Neuronal stem cell (in vitro differentiated cells): Measurements from ENCODE around the gene PSMD11.

Experiments
- DNase-seq: peaks from one replicate; pipeline ENCODE4 v3.0.0-alpha.2; 2013; ENCODE audit warnings: low spot score
- H2AFZ ChIP-seq: one replicate; pipeline ENCODE4 v1.6.1; 2013; ENCODE audit warnings: mild to moderate bottlenecking, low read length, inconsistent platforms
- H2AK5ac ChIP-seq: 2 replicates; pipeline ENCODE4 v1.6.1; 2013; ENCODE audit warnings: low read depth, mild to moderate bottlenecking, inconsistent platforms, low read length, moderate library complexity, mixed read lengths
- H2BK120ac ChIP-seq: 2 replicates; pipeline ENCODE4 v1.6.1; 2013; ENCODE audit warnings: low read depth, mild to moderate bottlenecking, inconsistent platforms, low read length, moderate library complexity, mixed read lengths
- H2BK12ac ChIP-seq: one replicate; pipeline ENCODE4 v1.6.1; 2013; ENCODE audit warnings: low read length, inconsistent platforms
- H2BK15ac ChIP-seq: 2 replicates; pipeline ENCODE4 v1.6.1; 2013; ENCODE audit warnings: mild to moderate bottlenecking, low read length, inconsistent platforms, mixed read lengths
- H2BK5ac ChIP-seq: one replicate; pipeline ENCODE4 v1.6.1; 2013; ENCODE audit warnings: inconsistent platforms, mild to moderate bottlenecking, low read length, moderate library complexity
- H3K14ac ChIP-seq: one replicate; pipeline ENCODE4 v1.6.1; 2013; ENCODE audit warnings: low read length, inconsistent platforms
- H3K18ac ChIP-seq: 2 replicates; pipeline ENCODE4 v1.6.1; 2013; ENCODE audit warnings: low read length, inconsistent platforms
- H3K23ac ChIP-seq: 2 replicates; pipeline ENCODE4 v1.6.1; 2013; ENCODE audit warnings: low read depth, mild to moderate bottlenecking, mixed read lengths, low read length, inconsistent platforms; ENCODE audit not compliant: poor library complexity
- H3K27ac ChIP-seq: replicated peaks from 3 replicates; pipeline ENCODE4 v1.5.1; 2013; ENCODE audit warnings: low read length, inconsistent platforms
- H3K27me3 ChIP-seq, 3 experiments: 2 replicates each; pipeline ENCODE4 v1.6.1; 2013; ENCODE audit warnings: low read length in 3 of 3, mild to moderate bottlenecking in 2 of 3, inconsistent platforms in 1 of 3, low read depth in 1 of 3, mixed read lengths in 1 of 3, moderate library complexity in 1 of 3; ENCODE audit not compliant: control insufficient read depth in 3 of 3, insufficient read depth in 3 of 3
- H3K36me3 ChIP-seq, 2 donors: replicated peaks in 1 of 2; 2 replicates each; pipeline ENCODE4 v1.6.1; 2013; ENCODE audit warnings: low read length in 2 of 2; ENCODE audit not compliant: control insufficient read depth in 2 of 2, insufficient read depth in 2 of 2
- H3K4ac ChIP-seq: 2 replicates; pipeline ENCODE4 v1.6.1; 2013; ENCODE audit warnings: inconsistent platforms, mild to moderate bottlenecking, low read length, moderate library complexity
- H3K4me1 ChIP-seq, 2 donors: 1 replicate in 1 of 2; 2 replicates in 1 of 2; pipeline ENCODE4 v1.6.1; 2013; ENCODE audit warnings: low read length in 2 of 2, low read depth in 1 of 2; ENCODE audit not compliant: control insufficient read depth in 2 of 2, insufficient read depth in 1 of 2
- H3K4me2 ChIP-seq: one replicate; pipeline ENCODE4 v1.6.1; 2013; ENCODE audit warnings: mild to moderate bottlenecking, low read length, inconsistent platforms; ENCODE audit not compliant: insufficient read depth, poor library complexity, severe bottlenecking
- H3K4me3 ChIP-seq, 2 donors: 2 replicates each; pipeline ENCODE4 v1.5.1; 2013; ENCODE audit warnings: low read length in 2 of 2, mild to moderate bottlenecking in 2 of 2, inconsistent platforms in 1 of 2, moderate library complexity in 1 of 2
- H3K79me1 ChIP-seq: one replicate; pipeline ENCODE4 v1.6.1; 2013; ENCODE audit warnings: low read depth, mild to moderate bottlenecking, inconsistent platforms, low read length, moderate library complexity
- H3K9ac ChIP-seq: one replicate; pipeline ENCODE4 v1.6.1; 2013; ENCODE audit warnings: mild to moderate bottlenecking, low read depth, low read length, inconsistent platforms; ENCODE audit not compliant: poor library complexity
- H3K9me3 ChIP-seq, 2 donors: replicated peaks in 1 of 2; 2 replicates each; pipeline versions ENCODE3 to v1.6.1; 2013; ENCODE audit warnings: low read length in 2 of 2, mild to moderate bottlenecking in 2 of 2, inconsistent platforms in 1 of 2, low read depth in 1 of 2, mixed read lengths in 1 of 2, moderate library complexity in 1 of 2; ENCODE audit not compliant: control insufficient read depth in 2 of 2, insufficient read depth in 1 of 2
- H4K8ac ChIP-seq: one replicate; pipeline ENCODE4 v1.6.1; 2013; ENCODE audit warnings: low read depth, mild to moderate bottlenecking, inconsistent platforms, low read length, moderate library complexity
- H4K91ac ChIP-seq: one replicate; pipeline ENCODE4 v1.6.1; 2013; ENCODE audit warnings: low read length, low read depth, mild to moderate bottlenecking, inconsistent platforms; ENCODE audit not compliant: poor library complexity
- WGBS, 2 donors: extraction: QIAGEN DNeasy Blood & Tissue Kit; methylation state at CpG; one replicate each; pipeline ENCODE4 v1.1.7; 2013; ENCODE audit warnings: missing lambda C conversion rate in 2 of 2, mixed read lengths in 1 of 2; ENCODE audit not compliant: insufficient read length in 2 of 2, insufficient replicate concordance in 1 of 2; ENCODE audit errors: extremely low coverage in 2 of 2; 5-methylcytosine and 5-hydroxymethylcytosine counted together

PSMD11 gene

DNA sequence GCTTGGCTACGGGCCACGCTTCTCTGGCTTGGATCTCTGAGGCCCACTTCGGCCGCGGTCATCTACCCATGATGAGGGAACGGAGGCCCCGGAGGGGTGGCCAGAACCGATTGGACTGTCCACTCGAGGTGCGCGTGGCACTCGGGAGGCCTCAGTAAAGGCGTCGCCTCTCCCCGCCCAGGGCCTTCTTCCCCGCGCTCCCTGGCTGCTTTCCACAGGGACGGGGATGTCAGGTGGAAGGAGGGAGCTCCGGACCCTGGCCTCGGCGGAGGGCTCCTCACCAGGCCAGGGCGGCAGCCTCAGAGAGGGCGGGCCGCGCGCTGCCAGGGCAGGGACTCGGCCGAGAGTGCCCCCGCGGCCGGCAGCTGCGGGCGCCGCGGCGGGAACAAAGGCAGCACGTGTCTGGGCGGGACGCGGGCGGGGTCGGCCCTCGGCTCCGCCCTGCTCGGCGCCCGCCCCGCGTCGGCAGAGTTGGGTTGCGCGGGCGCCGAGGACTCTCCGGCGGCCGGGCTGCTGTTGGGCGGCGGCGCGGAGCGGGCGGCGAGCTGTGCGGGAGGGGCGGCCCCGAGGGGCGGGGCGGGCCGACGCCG, 41.9 kb downstream of the PSMD11 start:
- H2BK15ac ChIP-seq: peak overlapping the region; percentile 83
- H3K9me3 ChIP-seq: no peaks in the 10 kb centered on the region
- peak overlapping the region; percentile 69 for H3K23ac ChIP-seq
- H3K36me3 ChIP-seq: peaks cover 19 to 54% of the 10 kb centered on the region in 2 donors
- H2AK5ac ChIP-seq: peak overlapping the region; percentile 65
- peak overlapping the region; percentile 85 for H3K9ac ChIP-seq
- peak overlapping the region; percentile 88 for H2AFZ ChIP-seq
- H3K4ac ChIP-seq: peak overlapping the region; percentile 5
- peak overlapping the region; percentile 62 to 85 for H3K4me3 ChIP-seq
- DNase-seq: peak; percentile 77
- H2BK12ac ChIP-seq: no peak overlapping the region
- no CpG with 5 or more reads among the region's 72 CpGs for WGBS, 2 donors
- no peak overlapping the region for H2BK120ac ChIP-seq
- H3K4me1 ChIP-seq: peaks cover 25 to 30% of the 10 kb centered on the region in 2 donors
- H3K18ac ChIP-seq: peak overlapping the region; percentile 96
- H3K27me3 ChIP-seq: no peaks in the 10 kb centered on the region
- peak overlapping the region; percentile 79 for H3K27ac ChIP-seq
- no peak overlapping the region for H2BK5ac ChIP-seq
- H3K4me2 ChIP-seq: peak overlapping the region; percentile 73
- peaks cover 9% of the 10 kb centered on the region for H3K79me1 ChIP-seq
- no peak overlapping the region for H3K14ac ChIP-seq
- H4K8ac ChIP-seq: no peak overlapping the region
- no peak overlapping the region for H4K91ac ChIP-seq

DNA sequence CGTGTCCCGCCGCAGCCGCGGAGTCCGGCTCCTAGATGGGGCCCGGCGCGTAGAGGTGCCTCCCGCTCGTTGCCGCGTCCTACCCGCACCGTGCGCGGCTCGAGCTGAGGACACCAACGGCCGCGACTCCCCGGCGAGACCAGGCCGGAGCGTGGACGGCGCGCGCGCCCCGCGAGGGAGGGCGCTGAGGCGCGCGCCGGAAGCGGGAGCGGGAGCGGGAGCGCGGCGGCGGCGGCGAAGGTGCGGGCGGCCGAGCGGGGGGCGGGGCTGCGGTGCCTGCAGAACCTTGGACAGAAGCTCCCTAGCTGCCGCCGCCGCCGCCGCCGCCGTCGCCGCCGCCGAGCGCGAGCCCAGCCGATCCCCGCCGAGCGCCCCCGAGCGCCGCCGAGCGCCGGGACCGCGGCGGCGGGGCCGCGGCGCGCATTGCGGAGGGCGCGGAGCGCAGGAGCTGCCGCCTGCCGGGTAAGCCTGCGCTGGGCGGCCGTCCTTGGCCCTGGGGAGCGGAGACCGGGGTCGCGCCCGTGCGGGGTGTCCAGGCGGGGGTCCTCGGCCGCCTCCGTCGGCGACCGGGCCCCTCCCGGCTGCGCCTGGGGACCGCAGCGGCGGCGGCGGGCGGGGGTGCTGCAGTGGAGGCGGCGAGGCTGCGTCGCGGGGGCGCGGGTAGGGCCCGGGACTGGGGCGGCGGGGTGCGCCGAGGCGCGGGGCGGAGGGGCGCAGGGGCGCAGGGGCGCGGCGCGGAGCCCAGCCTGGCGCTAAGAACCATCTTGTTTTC, 42.6 kb downstream of the PSMD11 start, which contains the start of gene CDK5R1:
TSS of gene CDK5R1 (plus strand) at position 293 of the 772 bp plus-strand sequence. CDS start 628 bp downstream, outside the sequence.
- peak within 1 kb of the TSS; percentile 43 for H3K14ac ChIP-seq
- H3K36me3 ChIP-seq: peaks cover 17 to 47% of the 10 kb centered on the region in 2 donors
- H3K4me3 ChIP-seq: peak within 1 kb of the TSS; percentile 62 to 86
- H2BK5ac ChIP-seq: no peak within 1 kb of the TSS
- H4K8ac ChIP-seq: no peak within 1 kb of the TSS
- H3K27ac ChIP-seq: peak within 1 kb of the TSS; percentile 79
- H3K4me1 ChIP-seq: peaks cover 26 to 32% of the 10 kb centered on the region in 2 donors
- H3K23ac ChIP-seq: peak within 1 kb of the TSS; percentile 70
- H3K18ac ChIP-seq: peak within 1 kb of the TSS; percentile 96
- H3K9ac ChIP-seq: peak within 1 kb of the TSS; percentile 85
- H2BK15ac ChIP-seq: peak within 1 kb of the TSS; percentile 83
- WGBS, 2 donors: no CpG with 5 or more reads among the region's 135 CpGs
- peak within 1 kb of the TSS; percentile 93 for H2AFZ ChIP-seq
- H3K79me1 ChIP-seq: peaks cover 12% of the 10 kb centered on the region
- DNase-seq: peak; percentile 79
- no peak within 1 kb of the TSS for H4K91ac ChIP-seq
- H3K4me2 ChIP-seq: peak within 1 kb of the TSS; percentile 73
- peak within 1 kb of the TSS; percentile 17 for H2BK12ac ChIP-seq
- H3K4ac ChIP-seq: peak within 1 kb of the TSS; percentile 5
- H2BK120ac ChIP-seq: no peak within 1 kb of the TSS
- no peaks in the 10 kb centered on the region for H3K9me3 ChIP-seq
- H2AK5ac ChIP-seq: peak within 1 kb of the TSS; percentile 69
- no peaks in the 10 kb centered on the region for H3K27me3 ChIP-seq

DNA sequence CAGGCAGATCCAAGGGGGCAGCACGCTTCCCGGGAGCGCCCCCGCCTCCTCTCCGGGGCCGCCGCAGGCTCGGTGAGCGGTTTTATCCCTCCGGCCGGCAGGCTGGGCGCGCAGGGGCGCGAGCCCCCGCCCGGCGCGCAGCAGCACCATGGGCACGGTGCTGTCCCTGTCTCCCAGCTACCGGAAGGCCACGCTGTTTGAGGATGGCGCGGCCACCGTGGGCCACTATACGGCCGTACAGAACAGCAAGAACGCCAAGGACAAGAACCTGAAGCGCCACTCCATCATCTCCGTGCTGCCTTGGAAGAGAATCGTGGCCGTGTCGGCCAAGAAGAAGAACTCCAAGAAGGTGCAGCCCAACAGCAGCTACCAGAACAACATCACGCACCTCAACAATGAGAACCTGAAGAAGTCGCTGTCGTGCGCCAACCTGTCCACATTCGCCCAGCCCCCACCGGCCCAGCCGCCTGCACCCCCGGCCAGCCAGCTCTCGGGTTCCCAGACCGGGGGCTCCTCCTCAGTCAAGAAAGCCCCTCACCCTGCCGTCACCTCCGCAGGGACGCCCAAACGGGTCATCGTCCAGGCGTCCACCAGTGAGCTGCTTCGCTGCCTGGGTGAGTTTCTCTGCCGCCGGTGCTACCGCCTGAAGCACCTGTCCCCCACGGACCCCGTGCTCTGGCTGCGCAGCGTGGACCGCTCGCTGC, 43.3 kb downstream of the PSMD11 start:
- H3K9me3 ChIP-seq: no peaks in the 10 kb centered on the region
- peak overlapping the region; percentile 75 for H3K27ac ChIP-seq
- WGBS, 2 donors: no CpG with 5 or more reads among the region's 59 CpGs
- peak overlapping the region; percentile 62 to 86 for H3K4me3 ChIP-seq
- H2AK5ac ChIP-seq: peak overlapping the region; percentile 69
- H3K36me3 ChIP-seq: peaks cover 15 to 40% of the 10 kb centered on the region in 2 donors
- H4K91ac ChIP-seq: no peak overlapping the region
- no peak overlapping the region for H2BK5ac ChIP-seq
- H3K4me1 ChIP-seq: peaks cover 31 to 36% of the 10 kb centered on the region in 2 donors
- H3K4ac ChIP-seq: no peak overlapping the region
- H3K9ac ChIP-seq: peak overlapping the region; percentile 84
- H3K23ac ChIP-seq: peak overlapping the region; percentile 70
- no peak overlapping the region for H4K8ac ChIP-seq
- peak; percentile 23 for DNase-seq
- no peak overlapping the region for H2BK120ac ChIP-seq
- peaks cover 12% of the 10 kb centered on the region for H3K79me1 ChIP-seq
- H3K14ac ChIP-seq: peak overlapping the region; percentile 43
- no peaks in the 10 kb centered on the region for H3K27me3 ChIP-seq
- peak overlapping the region; percentile 70 for H3K4me2 ChIP-seq
- H3K18ac ChIP-seq: peak overlapping the region; percentile 86
- H2BK15ac ChIP-seq: peak overlapping the region; percentile 15
- peak overlapping the region; percentile 17 for H2BK12ac ChIP-seq
- peak overlapping the region; percentile 93 for H2AFZ ChIP-seq
